Measurements from ENCODE around the gene SLC25A45.

SLC25A45 gene

GRCh38 chr11:65392899-65393298 is 10.5 kb upstream of the SLC25A45 start:
- TF ChIP-seq, protein P1, sequence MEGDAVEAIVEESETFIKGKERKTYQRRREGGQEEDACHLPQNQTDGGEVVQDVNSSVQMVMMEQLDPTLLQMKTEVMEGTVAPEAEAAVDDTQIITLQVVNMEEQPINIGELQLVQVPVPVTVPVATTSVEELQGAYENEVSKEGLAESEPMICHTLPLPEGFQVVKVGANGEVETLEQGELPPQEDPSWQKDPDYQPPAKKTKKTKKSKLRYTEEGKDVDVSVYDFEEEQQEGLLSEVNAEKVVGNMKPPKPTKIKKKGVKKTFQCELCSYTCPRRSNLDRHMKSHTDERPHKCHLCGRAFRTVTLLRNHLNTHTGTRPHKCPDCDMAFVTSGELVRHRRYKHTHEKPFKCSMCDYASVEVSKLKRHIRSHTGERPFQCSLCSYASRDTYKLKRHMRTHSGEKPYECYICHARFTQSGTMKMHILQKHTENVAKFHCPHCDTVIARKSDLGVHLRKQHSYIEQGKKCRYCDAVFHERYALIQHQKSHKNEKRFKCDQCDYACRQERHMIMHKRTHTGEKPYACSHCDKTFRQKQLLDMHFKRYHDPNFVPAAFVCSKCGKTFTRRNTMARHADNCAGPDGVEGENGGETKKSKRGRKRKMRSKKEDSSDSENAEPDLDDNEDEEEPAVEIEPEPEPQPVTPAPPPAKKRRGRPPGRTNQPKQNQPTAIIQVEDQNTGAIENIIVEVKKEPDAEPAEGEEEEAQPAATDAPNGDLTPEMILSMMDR (IDR thresholded peaks at IDR 0.05; ENCODE audit: insufficient read depth, low read length, poor library complexity, severe bottlenecking): no peak
- no peak for DNase-seq (ENCODE audit: extremely low read depth, insufficient read length)
- no peak overlapping the region for H3K4me3 ChIP-seq (replicated peaks; ENCODE audit: low read depth, low read length)
- H3K27me3 ChIP-seq (replicated peaks; ENCODE audit: control insufficient read depth, insufficient read depth, low read length): no peaks in the 10 kb centered on the region
- peaks cover 35% of the 10 kb centered on the region for H3K36me3 ChIP-seq (ENCODE audit: control insufficient read depth, insufficient read depth, low read length)

- H3K36me3 ChIP-seq (ENCODE audit: control insufficient read depth, insufficient read depth, low read length): peaks cover 34% of the 10 kb centered on the region
- DNase-seq (ENCODE audit: extremely low read depth, insufficient read length): no peak
- TF ChIP-seq, protein P1 (IDR thresholded peaks at IDR 0.05; ENCODE audit: insufficient read depth, low read length, poor library complexity, severe bottlenecking): no peak
- H3K27me3 ChIP-seq (replicated peaks; ENCODE audit: control insufficient read depth, insufficient read depth, low read length): no peaks in the 10 kb centered on the region
- no peak overlapping the region for H3K4me3 ChIP-seq (replicated peaks; ENCODE audit: low read depth, low read length)
These were observed 9.9 kb upstream of the SLC25A45 start for GRCh38 chr11:65392186-65392829.

DNA sequence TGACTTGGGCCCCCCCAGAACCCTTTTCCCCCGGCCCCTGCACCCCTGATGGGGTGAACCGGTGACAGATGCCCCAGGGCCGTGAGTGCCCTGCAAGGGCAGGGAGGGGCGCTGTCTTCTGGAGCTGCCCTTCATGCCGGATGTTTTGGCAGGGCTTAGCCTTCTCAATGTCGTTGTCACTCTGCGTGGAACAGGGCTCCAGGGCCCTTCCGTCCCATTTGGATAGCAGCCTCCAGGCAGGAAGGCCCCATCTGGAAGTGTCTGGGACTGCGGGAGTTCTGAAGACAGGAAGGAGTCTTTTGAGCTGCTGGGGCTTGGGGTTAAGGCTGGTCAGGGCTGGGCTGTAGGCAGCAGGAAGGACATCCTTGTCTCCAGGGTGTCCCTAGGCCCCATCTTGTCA is 8.6 kb upstream of the SLC25A45 start:
- DNase-seq (ENCODE audit: extremely low read depth, insufficient read length): no peak
- H3K36me3 ChIP-seq (ENCODE audit: control insufficient read depth, insufficient read depth, low read length): peaks cover 23% of the 10 kb centered on the region
- no peaks in the 10 kb centered on the region for H3K27me3 ChIP-seq (replicated peaks; ENCODE audit: control insufficient read depth, insufficient read depth, low read length)
- H3K4me3 ChIP-seq (replicated peaks; ENCODE audit: low read depth, low read length): peak overlapping the region; percentile 20; the same call in 1 of the 2 replicates
- TF ChIP-seq, protein P1 (IDR thresholded peaks at IDR 0.05; ENCODE audit: insufficient read depth, low read length, poor library complexity, severe bottlenecking): no peak

DNA sequence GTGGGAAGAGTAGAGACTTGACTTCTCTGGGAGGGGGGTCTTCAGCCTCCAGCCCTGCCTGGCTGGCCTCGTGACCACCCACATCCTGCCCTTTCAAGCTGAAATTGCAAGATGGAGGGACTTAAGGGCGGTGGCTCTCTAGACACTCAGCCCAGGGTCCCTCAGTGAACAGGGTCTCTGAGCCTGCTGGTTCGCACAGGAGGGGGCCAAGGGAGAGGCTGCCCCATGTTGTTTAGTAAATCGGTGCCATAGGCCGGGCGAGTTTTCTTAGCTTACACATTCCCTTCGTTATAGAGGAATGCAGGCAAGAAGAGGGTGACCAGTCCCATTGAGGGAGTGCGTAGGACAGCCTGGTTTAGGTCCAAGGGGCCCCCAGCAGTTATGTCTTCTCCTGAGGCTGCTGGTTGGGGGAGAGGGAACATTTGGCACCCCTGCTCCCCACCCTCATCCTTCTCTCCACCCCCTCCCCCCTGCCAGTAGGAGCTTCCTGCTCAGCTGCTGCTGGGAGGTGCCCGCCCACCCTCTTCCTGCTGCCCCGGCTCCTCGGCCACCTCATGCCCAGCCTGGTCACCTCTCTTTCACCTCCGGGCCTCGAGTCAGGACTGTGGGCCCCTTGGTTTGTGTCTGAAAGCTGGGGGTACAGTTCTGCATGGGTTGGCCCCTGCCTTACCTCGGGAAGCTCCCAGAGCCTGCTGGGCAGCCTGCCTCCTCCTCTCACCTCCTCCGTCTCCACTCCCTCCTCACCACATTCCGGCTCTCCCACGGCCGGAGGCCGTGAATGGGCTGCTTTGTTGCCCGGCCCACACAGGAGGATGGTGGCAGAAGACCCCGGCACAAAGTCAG is 7.9 kb upstream of the SLC25A45 start:
- Histone ChIP-seq H3K4me3 (replicated peaks; ENCODE audit: low read depth, low read length) (no peak overlapping the region), H3K36me3 (ENCODE audit: control insufficient read depth, insufficient read depth, low read length) (peaks cover 18% of the 10 kb centered on the region), H3K27me3 (replicated peaks; ENCODE audit: control insufficient read depth, insufficient read depth, low read length) (no peaks in the 10 kb centered on the region)
- no peak for DNase-seq (ENCODE audit: extremely low read depth, insufficient read length)
- TF ChIP-seq, protein P1 (IDR thresholded peaks at IDR 0.05; ENCODE audit: insufficient read depth, low read length, poor library complexity, severe bottlenecking): no peak

DNA sequence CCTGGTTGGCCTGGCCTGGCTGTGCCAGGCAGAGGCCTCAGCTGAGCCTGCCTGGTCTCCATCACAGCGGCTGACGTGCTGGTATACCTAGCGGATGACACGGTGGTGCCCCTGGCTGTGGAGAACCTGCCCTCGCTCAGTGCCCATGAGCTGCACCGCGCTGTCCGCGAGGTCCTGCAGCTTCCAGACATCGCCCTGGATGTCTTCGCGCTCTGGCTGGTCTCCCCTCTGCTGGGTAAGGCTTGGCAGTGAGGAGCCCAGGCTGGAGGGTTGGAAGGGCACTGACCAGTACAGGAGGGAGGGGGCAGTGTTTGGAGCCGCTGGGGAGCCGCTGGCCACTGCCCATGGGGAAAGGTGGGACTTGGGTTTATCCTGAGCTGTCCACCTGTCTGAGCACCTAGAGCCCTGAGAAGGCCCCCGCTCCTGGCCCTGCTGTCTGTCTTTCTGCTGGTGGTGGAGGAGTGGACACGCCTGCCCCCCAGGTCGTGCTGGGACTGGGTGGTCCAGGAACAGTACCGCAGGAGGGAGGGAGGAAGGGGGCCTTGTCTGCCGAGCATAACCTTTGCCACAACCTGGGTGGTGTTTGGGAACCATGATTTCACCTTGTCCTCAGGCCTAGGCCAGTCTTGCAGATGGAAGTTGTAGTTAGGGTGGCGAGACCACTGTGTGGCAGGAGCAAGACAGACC is 7.0 kb upstream of the SLC25A45 start:
- H3K36me3 ChIP-seq (ENCODE audit: control insufficient read depth, insufficient read depth, low read length): peaks cover 18% of the 10 kb centered on the region
- peak overlapping the region; percentile 5 for H3K4me3 ChIP-seq (replicated peaks; ENCODE audit: low read depth, low read length)
- DNase-seq (ENCODE audit: extremely low read depth, insufficient read length): no peak
- H3K27me3 ChIP-seq (replicated peaks; ENCODE audit: control insufficient read depth, insufficient read depth, low read length): no peaks in the 10 kb centered on the region
- TF ChIP-seq, protein P1 (IDR thresholded peaks at IDR 0.05; ENCODE audit: insufficient read depth, low read length, poor library complexity, severe bottlenecking): no peak

Data from GM06990 (cell line).